ENCODE results near the gene CBL.

CBL gene

DNA sequence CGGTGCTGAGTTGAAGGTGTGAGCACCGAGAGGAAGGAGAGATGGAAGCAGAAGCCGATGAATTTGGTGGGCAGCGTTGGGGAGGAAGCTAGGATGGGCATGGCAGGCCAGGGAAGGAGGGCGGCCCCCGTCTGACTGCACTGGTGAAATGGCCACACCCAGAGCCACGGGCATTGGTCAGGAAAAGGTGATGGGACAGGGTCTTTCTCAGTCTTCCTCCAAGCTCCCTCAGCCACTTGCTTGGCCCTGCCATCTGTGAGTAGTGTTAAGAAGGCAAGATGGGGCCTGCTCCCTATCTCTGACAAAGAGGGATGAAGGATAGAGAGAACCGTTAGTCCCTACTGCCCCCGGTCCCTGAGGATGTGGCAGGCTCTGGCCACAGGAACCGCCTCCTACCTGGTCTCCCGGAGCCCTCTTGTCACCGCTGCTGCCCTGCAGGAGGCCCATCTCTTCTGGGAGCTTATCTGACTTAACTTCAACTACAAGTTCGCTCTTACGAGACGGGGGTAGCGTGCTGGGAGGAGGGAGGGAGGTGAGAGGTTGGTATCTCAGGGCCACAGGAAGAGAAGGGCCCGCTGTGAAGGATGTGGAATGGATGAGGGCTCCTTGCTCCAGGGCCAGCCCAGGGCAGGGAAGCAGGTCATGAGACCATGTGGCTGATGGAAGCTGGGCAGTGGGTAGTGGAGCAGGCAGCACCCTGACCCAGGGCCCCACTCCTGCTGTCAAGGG is 104.0 kb downstream of the CBL start:
- Histone ChIP-seq H3K27me3 (no peaks in the 10 kb centered on the region), H3K4me1 (no peaks in the 10 kb centered on the region; the same call in 1 of the 2 replicates), H3K9me3 (no peaks in the 10 kb centered on the region), H3K4me3 (ENCODE audit: low read depth, low read length) (no peak overlapping the region), H3K36me3 (peaks cover 12% of the 10 kb centered on the region; the same call in 1 of the 2 replicates)
- TF ChIP-seq, protein P1, sequence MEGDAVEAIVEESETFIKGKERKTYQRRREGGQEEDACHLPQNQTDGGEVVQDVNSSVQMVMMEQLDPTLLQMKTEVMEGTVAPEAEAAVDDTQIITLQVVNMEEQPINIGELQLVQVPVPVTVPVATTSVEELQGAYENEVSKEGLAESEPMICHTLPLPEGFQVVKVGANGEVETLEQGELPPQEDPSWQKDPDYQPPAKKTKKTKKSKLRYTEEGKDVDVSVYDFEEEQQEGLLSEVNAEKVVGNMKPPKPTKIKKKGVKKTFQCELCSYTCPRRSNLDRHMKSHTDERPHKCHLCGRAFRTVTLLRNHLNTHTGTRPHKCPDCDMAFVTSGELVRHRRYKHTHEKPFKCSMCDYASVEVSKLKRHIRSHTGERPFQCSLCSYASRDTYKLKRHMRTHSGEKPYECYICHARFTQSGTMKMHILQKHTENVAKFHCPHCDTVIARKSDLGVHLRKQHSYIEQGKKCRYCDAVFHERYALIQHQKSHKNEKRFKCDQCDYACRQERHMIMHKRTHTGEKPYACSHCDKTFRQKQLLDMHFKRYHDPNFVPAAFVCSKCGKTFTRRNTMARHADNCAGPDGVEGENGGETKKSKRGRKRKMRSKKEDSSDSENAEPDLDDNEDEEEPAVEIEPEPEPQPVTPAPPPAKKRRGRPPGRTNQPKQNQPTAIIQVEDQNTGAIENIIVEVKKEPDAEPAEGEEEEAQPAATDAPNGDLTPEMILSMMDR (IDR thresholded peaks at IDR 0.05; ENCODE audit: low read depth, low read length) = no peak
- no peak for DNase-seq

DNA sequence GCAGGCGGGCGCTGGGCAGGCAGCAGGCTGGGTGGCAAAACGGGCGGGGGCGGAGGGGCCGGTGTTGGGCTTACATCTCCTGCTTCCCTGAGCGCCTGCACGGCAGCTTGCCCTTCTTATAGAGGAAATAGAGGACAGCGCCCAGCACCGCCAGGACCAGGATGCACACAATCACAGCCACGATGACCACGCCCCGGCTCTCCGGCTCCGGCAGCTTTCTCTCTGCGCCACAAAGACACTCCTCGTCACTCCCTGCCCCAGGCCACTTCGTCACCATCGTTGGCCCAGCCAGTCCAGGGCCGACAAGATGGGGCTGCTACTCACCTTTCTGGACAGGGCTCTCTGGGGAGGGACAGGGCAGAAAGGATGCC is 104.5 kb downstream of the CBL start:
- Histone ChIP-seq H3K27me3 (no peaks in the 10 kb centered on the region), H3K4me3 (ENCODE audit: low read depth, low read length) (no peak overlapping the region), H3K9me3 (no peaks in the 10 kb centered on the region), H3K36me3 (peaks cover 12% of the 10 kb centered on the region; the same call in 1 of the 2 replicates), H3K4me1 (no peaks in the 10 kb centered on the region; the same call in 1 of the 2 replicates)
- DNase-seq = no peak
- TF ChIP-seq, protein P1 (IDR thresholded peaks at IDR 0.05; ENCODE audit: low read depth, low read length) = no peak

DNA sequence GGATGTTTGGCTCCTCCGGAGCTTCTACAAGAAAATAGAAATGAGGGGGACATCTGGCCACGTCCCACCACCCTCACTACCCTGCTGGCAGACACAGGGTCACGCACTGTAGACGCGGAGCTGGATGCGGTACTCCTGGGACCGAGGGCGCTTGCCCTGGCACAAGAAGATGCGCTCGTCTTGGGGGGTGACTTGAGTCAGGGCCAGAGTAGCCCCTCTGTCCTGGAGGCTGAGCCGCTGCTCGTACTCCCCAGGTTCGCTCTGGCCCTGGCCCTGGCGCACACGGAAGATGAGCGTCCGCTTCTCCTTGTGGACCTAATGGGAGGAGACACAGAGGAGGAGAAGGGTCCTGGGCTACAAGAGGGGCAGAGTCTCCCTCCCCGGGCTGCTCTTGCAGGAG is 108.6 kb downstream of the CBL start:
- peaks cover 16% of the 10 kb centered on the region for H3K4me1 ChIP-seq
- H3K4me3 ChIP-seq (ENCODE audit: low read depth, low read length) = no peak overlapping the region
- DNase-seq = no peak
- no peaks in the 10 kb centered on the region for H3K9me3 ChIP-seq
- H3K27me3 ChIP-seq = no peaks in the 10 kb centered on the region
- TF ChIP-seq, protein P1 (IDR thresholded peaks at IDR 0.05; ENCODE audit: low read depth, low read length) = no peak
- H3K36me3 ChIP-seq = peaks cover 4% of the 10 kb centered on the region; the same call in 1 of the 2 replicates

DNA sequence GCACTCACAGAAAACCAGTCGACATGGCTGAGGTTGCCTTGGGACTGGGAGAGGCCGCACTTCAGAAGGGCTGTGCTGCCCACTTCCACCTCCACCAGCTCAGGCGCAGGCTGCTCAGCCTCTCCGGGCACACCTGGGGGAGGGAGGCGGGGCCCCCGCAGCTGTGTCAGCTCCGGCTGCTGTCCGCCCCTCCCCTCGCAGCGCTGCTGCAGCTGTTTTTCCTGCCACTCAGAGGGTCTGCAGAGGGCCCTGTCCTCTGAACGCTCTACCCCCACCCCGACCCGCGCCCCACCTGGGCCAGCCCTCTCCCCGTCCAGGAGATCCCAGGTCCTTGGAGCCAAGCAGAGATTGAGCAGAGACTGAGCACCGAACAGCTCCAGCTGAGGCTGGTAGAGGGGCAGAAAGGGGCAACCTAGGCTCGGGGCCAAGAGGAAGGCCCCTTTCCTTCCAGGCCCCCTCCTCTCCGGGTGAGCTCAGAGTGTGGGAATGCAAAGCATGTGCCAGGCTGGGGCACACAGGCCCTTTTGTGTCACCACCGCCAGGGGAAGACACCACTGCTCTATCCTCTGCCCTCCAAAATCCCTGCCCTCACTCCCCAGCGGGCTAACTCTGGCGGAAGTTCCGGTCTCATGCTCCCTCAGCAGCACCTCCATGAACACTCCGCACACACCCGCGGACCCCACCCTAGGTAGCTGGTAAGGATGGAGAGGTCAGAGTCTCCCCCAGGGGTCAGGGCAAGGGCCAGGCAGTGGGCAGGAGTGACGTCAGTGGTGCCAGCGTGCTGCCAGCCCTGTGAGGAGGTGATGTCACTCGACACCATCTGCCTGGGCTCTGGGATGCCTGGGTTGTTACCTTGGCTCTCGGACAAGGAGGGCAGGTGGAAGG is 109.2 kb downstream of the CBL start:
- no peaks in the 10 kb centered on the region for H3K27me3 ChIP-seq
- H3K4me3 ChIP-seq (ENCODE audit: low read depth, low read length) = peak overlapping the region; percentile 72
- no peak for DNase-seq
- H3K36me3 ChIP-seq = no peaks in the 10 kb centered on the region; the same call in 1 of the 2 replicates
- no peaks in the 10 kb centered on the region for H3K9me3 ChIP-seq
- peaks cover 16% of the 10 kb centered on the region for H3K4me1 ChIP-seq
- TF ChIP-seq, protein P1 (IDR thresholded peaks at IDR 0.05; ENCODE audit: low read depth, low read length) = no peak

DNA sequence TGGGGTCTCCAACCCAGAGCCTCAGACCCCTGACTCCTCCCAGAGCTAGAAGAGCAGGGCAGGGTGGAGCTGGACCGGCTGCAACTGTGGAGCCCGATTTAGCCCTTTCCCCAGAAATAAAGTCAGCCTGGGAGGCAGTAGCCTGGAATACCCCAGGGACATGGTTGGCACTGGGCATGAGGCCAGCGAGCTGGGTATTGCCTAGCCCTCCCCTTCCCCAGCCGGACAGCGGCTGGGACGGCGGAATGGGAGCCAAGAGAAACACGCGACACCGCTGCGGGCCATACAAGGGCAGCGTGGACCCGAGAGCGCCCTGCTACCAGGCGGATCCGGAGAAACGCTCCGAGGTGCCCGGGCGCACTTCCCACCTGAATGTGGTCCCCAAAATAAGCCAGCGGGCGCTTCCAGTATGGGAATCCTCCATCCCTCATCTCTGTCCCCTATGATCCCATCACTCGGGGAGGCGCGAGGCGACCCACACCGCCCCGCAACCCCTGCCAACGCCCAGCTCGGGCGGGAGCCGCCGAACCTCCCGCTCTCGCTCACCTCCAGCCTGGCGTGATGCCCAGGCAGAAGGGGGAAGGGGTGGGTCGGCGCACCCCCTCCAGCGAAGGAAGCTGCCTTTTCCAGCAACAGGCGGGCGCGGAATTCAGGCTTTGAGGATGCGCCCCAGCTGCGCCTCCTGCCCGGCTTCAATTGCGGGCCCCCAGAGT is 110.0 kb downstream of the CBL start:
- Histone ChIP-seq H3K9me3 (no peaks in the 10 kb centered on the region), H3K4me3 (ENCODE audit: low read depth, low read length) (peak overlapping the region; percentile 72), H3K4me1 (peaks cover 16% of the 10 kb centered on the region), H3K27me3 (no peaks in the 10 kb centered on the region), H3K36me3 (no peaks in the 10 kb centered on the region)
- TF ChIP-seq, protein P1 (IDR thresholded peaks at IDR 0.05; ENCODE audit: low read depth, low read length) = no peak
- peak; percentile 74 for DNase-seq
